A673 (cell line): ENCODE measurements around the gene TCF7L2. TPM values are rescaled to one million over a fixed set of nuclear protein-coding genes. Genes with fewer than 3 reads are reported as not detected.

Experiments used
- BruUV-seq: library from RNA; stranded (reverse); fragments of 400-500 nt; replicated peaks from 2 replicates; lab custom pipeline; 2021; lab: Mats Ljungman, UMichigan
- CTCF ChIA-PET: fragments of 300-600 bp; sonication (Branson Sonifier 250); formaldehyde crosslinking; loops from one replicate; lab custom pipeline; 2022; ENCODE audit warnings: antibody characterized with exemption; lab: Charles Lee
- POLR2A ChIA-PET: fragments of 300-600 bp; sonication (Branson Sonifier 250); formaldehyde crosslinking; loops from one replicate; lab custom pipeline; 2022; ENCODE audit warnings: antibody characterized with exemption; ENCODE audit not compliant: low non-redundant PET; lab: Charles Lee
- DNase-seq: peaks from one replicate; pipeline ENCODE4 v3.0.0-alpha.2; 2015; ENCODE audit warnings: low spot score
- H3K27ac ChIP-seq: fragments of 200-600 bp; sonication (generic); 2 replicates; pipeline ENCODE4 v1.5.1; 2016; ENCODE audit warnings: mixed run types, low read depth, mild to moderate bottlenecking, mixed read lengths, antibody characterized with exemption, low read length; ENCODE audit not compliant: poor library complexity, severe bottlenecking
- H3K27me3 ChIP-seq: fragments of 200-600 bp; sonication (generic); replicated peaks from 2 replicates; pipeline ENCODE4 v1.6.1; 2017; ENCODE audit warnings: mixed run types, low read depth, mild to moderate bottlenecking, mixed read lengths, antibody characterized with exemption, low read length; ENCODE audit not compliant: insufficient read depth, poor library complexity
- H3K36me3 ChIP-seq: fragments of 200-600 bp; sonication (generic); 2 replicates; pipeline ENCODE4 v1.6.1; 2016; ENCODE audit warnings: mixed run types, mild to moderate bottlenecking, mixed read lengths, antibody characterized with exemption, low read length; ENCODE audit not compliant: insufficient read depth, poor library complexity, severe bottlenecking
- H3K4me1 ChIP-seq: fragments of 200-600 bp; sonication (generic); 2 replicates; pipeline ENCODE4 v1.6.1; 2017; ENCODE audit warnings: mixed run types, mild to moderate bottlenecking, mixed read lengths, antibody characterized with exemption, low read length; ENCODE audit not compliant: insufficient read depth, poor library complexity, severe bottlenecking
- H3K4me3 ChIP-seq: fragments of 200-600 bp; sonication (generic); 2 replicates; pipeline ENCODE4 v1.5.1; 2016; ENCODE audit warnings: low read depth, mixed run types, mild to moderate bottlenecking, mixed read lengths, low read length; ENCODE audit not compliant: poor library complexity, severe bottlenecking
- H3K9me3 ChIP-seq: fragments of 200-600 bp; sonication (generic); 2 replicates; pipeline ENCODE4 v1.6.1; 2016; ENCODE audit warnings: mixed run types, low read depth, mild to moderate bottlenecking, mixed read lengths, antibody characterized with exemption, low read length; ENCODE audit not compliant: poor library complexity, severe bottlenecking
- EZH2 ChIP-seq: fragments of 200-600 bp; sonication (generic); IDR thresholded peaks from 2 replicates; pipeline ENCODE4 v1.6.1; 2017; ENCODE audit warnings: borderline replicate concordance, low read depth, mild to moderate bottlenecking, mixed read lengths, antibody characterized with exemption, low read length; ENCODE audit not compliant: poor library complexity, severe bottlenecking
- intact Hi-C: fragments of 100-400 bp; cut with micrococcal nuclease; formaldehyde crosslinking; loops from one replicate; pipeline ENCODE4 v1.10.0; 2022; ENCODE audit not compliant: unreplicated experiment
- total RNA-seq: library from RNA; stranded (reverse); gene quantifications from 2 replicates; pipeline ENCODE4 v1.2.3, GENCODE V29; 2021
- TF ChIP-seq, protein P1 (sequence below): fragments of 300-800, 200-600 bp; sonication (generic); conservative IDR thresholded peaks from 2 replicates; pipeline ENCODE4 v1.5.1; 2017; ENCODE audit warnings: low read depth, mild to moderate bottlenecking, antibody characterized with exemption, low read length, moderate library complexity, mixed read lengths

TCF7L2 gene
- total RNA-seq, 1 experiment from 2014 or later = 16.8 TPM

GRCh38 chr10:113019096-113019495, 69.0 kb downstream of the TCF7L2 start:
- H3K36me3 ChIP-seq = no peaks in the 10 kb centered on the region
- ChIA-PET POLR2A (no interaction called here), CTCF (no interaction called here)
- intact Hi-C loops = no loop called here
- no peak overlapping the region for H3K4me3 ChIP-seq
- H3K27me3 ChIP-seq = no peaks in the 10 kb centered on the region
- H3K4me1 ChIP-seq = peaks cover 25% of the 10 kb centered on the region
- no TSS peak for BruUV-seq
- no peak for DNase-seq
- no peak overlapping the region for H3K27ac ChIP-seq
- no peak for TF ChIP-seq EZH2
- TF ChIP-seq, protein P1, sequence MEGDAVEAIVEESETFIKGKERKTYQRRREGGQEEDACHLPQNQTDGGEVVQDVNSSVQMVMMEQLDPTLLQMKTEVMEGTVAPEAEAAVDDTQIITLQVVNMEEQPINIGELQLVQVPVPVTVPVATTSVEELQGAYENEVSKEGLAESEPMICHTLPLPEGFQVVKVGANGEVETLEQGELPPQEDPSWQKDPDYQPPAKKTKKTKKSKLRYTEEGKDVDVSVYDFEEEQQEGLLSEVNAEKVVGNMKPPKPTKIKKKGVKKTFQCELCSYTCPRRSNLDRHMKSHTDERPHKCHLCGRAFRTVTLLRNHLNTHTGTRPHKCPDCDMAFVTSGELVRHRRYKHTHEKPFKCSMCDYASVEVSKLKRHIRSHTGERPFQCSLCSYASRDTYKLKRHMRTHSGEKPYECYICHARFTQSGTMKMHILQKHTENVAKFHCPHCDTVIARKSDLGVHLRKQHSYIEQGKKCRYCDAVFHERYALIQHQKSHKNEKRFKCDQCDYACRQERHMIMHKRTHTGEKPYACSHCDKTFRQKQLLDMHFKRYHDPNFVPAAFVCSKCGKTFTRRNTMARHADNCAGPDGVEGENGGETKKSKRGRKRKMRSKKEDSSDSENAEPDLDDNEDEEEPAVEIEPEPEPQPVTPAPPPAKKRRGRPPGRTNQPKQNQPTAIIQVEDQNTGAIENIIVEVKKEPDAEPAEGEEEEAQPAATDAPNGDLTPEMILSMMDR = no peak
- H3K9me3 ChIP-seq = no peaks in the 10 kb centered on the region

GRCh38 chr10:113019692-113020474, 69.8 kb downstream of the TCF7L2 start:
- POLR2A ChIA-PET = no interaction called here
- Histone ChIP-seq H3K9me3 (no peaks in the 10 kb centered on the region), H3K36me3 (no peaks in the 10 kb centered on the region), H3K27me3 (no peaks in the 10 kb centered on the region), H3K4me3 (no peak overlapping the region), H3K27ac (no peak overlapping the region), H3K4me1 (peaks cover 25% of the 10 kb centered on the region)
- CTCF ChIA-PET = no interaction called here
- TF ChIP-seq EZH2 = no peak
- TF ChIP-seq, protein P1 = no peak
- intact Hi-C loops = no loop called here
- no TSS peak for BruUV-seq
- DNase-seq = no peak

DNA sequence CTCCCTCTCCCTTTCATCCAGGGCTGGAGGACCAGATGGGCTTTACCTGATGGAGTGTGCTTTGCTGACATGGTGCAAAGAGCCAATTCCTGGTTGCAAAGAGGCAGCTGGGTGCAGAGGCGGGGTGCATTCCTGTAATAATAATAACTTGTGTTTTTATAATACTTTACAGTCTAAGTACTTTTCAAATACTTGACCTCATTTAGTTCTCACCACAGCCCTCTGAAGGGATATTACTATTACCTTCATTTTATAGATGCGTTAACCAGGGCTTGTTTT, 70.4 kb downstream of the TCF7L2 start:
- Histone ChIP-seq H3K36me3 (no peaks in the 10 kb centered on the region), H3K4me3 (no peak overlapping the region), H3K9me3 (no peaks in the 10 kb centered on the region), H3K27me3 (no peaks in the 10 kb centered on the region), H3K27ac (no peak overlapping the region), H3K4me1 (peaks cover 25% of the 10 kb centered on the region)
- intact Hi-C loops = no loop called here
- no peak for DNase-seq
- ChIA-PET POLR2A (no interaction called here), CTCF (no interaction called here)
- no peak for TF ChIP-seq EZH2
- TF ChIP-seq, protein P1 = no peak
- BruUV-seq = no TSS peak
